Measurements from ENCODE around the gene CACNA1I.

- no peak for TF ChIP-seq CTCF (conservative IDR thresholded peaks at IDR 0.05; ENCODE audit: low read depth, low read length)
- TF ChIP-seq EZH2 (IDR thresholded peaks at IDR 0.05; ENCODE audit: borderline replicate concordance, low read depth, low read length, poor library complexity, severe bottlenecking): no peak
Measured at GRCh38 chr22:39621826-39622225, 51.3 kb downstream of the CACNA1I start.
